K562 (cell line): ENCODE measurements around the gene SLC34A3. TPM values are rescaled to one million over a fixed set of nuclear protein-coding genes. Genes with fewer than 3 reads are reported as not detected.

Source experiments
- ATAC-seq: fragments of 200-7000 bp; cut with Tn5 transposase; 3 replicates; pipeline ENCODE4 v1.9.1; 2020; ENCODE audit warnings: moderate library complexity
- BruUV-seq: library from RNA; stranded (reverse); fragments of 400-500 nt; replicated peaks from 2 replicates; lab custom pipeline; 2021; lab: Mats Ljungman, UMichigan
- CTCF ChIA-PET: fragments of 300-600 bp; formaldehyde crosslinking; extraction: SDS; loops from one replicate; lab custom pipeline; 2021; ENCODE audit warnings: low intra/inter-chr PET ratio; lab: Yijun Ruan, JAX
- POLR2A ChIA-PET: fragments of 300-600, 350-650 bp; sonication (Branson Sonifier 250); formaldehyde crosslinking; extraction: SDS; loops from one replicate; lab custom pipeline; 2021; ENCODE audit warnings: antibody characterized with exemption, inconsistent platforms; lab: Yijun Ruan, JAX
- DNase-seq, 4 experiments: peaks; one replicate each; pipeline versions ENCODE4 v3.0.0 to v3.0.0-alpha.2; 2011 to 2018; ENCODE audit warnings: low spot score in 3 of 4, mixed read lengths in 3 of 4; ENCODE audit errors: extremely low read depth in 1 of 4
- FAIRE-seq: peaks from 2 replicates; lab custom pipeline; 2011; peaks lifted over from hg19 to GRCh38; lab: Jason Lieb, UNC
- H2AFZ ChIP-seq: 2 replicates; pipeline ENCODE4 v1.6.0; 2011; ENCODE audit warnings: low read depth, low read length, control low read depth, inconsistent platforms
- H3K27ac ChIP-seq: fragments of 200-600 bp; 3 replicates; pipeline ENCODE4 v1.8.0; 2011; ENCODE audit warnings: low read depth, mild to moderate bottlenecking, control low read depth, inconsistent platforms, low read length, moderate library complexity, mixed read lengths; ENCODE audit errors: extremely low read depth
- H3K27me3 ChIP-seq, 2 experiments: fragments of 300-600 bp in 1 of 2; 2 replicates in 1 of 2; 3 replicates in 1 of 2; pipeline versions ENCODE4 v1.6.0 to v1.8.0; 2011; ENCODE audit warnings: inconsistent platforms in 2 of 2, low read length in 2 of 2, mild to moderate bottlenecking in 1 of 2, mixed read lengths in 1 of 2, moderate library complexity in 1 of 2; ENCODE audit not compliant: control insufficient read depth in 2 of 2, insufficient read depth in 2 of 2
- H3K36me3 ChIP-seq: fragments of 300-600 bp; 3 replicates; pipeline ENCODE4 v1.8.0; 2011; ENCODE audit warnings: mild to moderate bottlenecking, low read length, inconsistent platforms; ENCODE audit not compliant: control insufficient read depth, insufficient read depth
- H3K4me1 ChIP-seq, 2 experiments: fragments of 200-600 bp in 1 of 2; replicated peaks in 1 of 2; 2 replicates in 1 of 2; 3 replicates in 1 of 2; pipeline versions ENCODE4 v1.5.1 to v1.8.0; 2011; ENCODE audit warnings: inconsistent platforms in 2 of 2, low read length in 2 of 2, mild to moderate bottlenecking in 1 of 2, mixed read lengths in 1 of 2, moderate library complexity in 1 of 2; ENCODE audit not compliant: control insufficient read depth in 2 of 2, insufficient read depth in 2 of 2
- H3K4me2 ChIP-seq: 2 replicates; pipeline ENCODE4 v1.6.1; 2011; ENCODE audit warnings: low read length, control low read depth, inconsistent platforms, mixed read lengths; ENCODE audit not compliant: insufficient read depth
- H3K4me3 ChIP-seq: fragments of 200-600 bp; sonication (generic), shearing (Covaris generic); 2 replicates; pipeline ENCODE4 v1.5.1; 2016; ENCODE audit warnings: control low read depth, inconsistent platforms
- H3K79me2 ChIP-seq: fragments of 200-600 bp; 3 replicates; pipeline ENCODE4 v1.8.0; 2011; ENCODE audit warnings: low read length, inconsistent platforms; ENCODE audit not compliant: control insufficient read depth, insufficient read depth
- H3K9ac ChIP-seq, 2 experiments: 2 replicates each; pipeline versions ENCODE4 v1.6.0 to v1.6.1; 2011; ENCODE audit warnings: low read depth in 2 of 2, low read length in 2 of 2, control low read depth in 1 of 2, inconsistent platforms in 1 of 2, mild to moderate bottlenecking in 1 of 2, mixed read lengths in 1 of 2; ENCODE audit not compliant: insufficient read depth in 1 of 2
- H3K9me1 ChIP-seq: one replicate; pipeline ENCODE4 v1.6.0; 2011; ENCODE audit warnings: inconsistent platforms, mild to moderate bottlenecking, low read length, moderate library complexity; ENCODE audit not compliant: control insufficient read depth, insufficient read depth
- H3K9me3 ChIP-seq: replicated peaks from 2 replicates; pipeline ENCODE4 v1.5.1; 2011; ENCODE audit warnings: low read depth, low read length, inconsistent platforms; ENCODE audit not compliant: control insufficient read depth, insufficient read depth
- H4K20me1 ChIP-seq: replicated peaks from 2 replicates; pipeline ENCODE4 v1.6.1; 2011; ENCODE audit warnings: low read length, inconsistent platforms, mixed read lengths; ENCODE audit not compliant: control insufficient read depth, insufficient read depth
- KDM5B ChIP-seq: fragments of 200-600 bp; sonication (generic); IDR thresholded peaks from 2 replicates; pipeline ENCODE4 v1.6.1; 2012; ENCODE audit warnings: low read depth, mild to moderate bottlenecking, moderate library complexity, low read length, control low read depth, inconsistent platforms; ENCODE audit not compliant: insufficient replicate concordance
- SAFB ChIP-seq: fragments of 200-400 bp; formaldehyde crosslinking; IDR thresholded peaks from 2 replicates; pipeline ENCODE4 v1.6.1; 2017; ENCODE audit warnings: low read depth, low read length, borderline replicate concordance
- SREBF2 ChIP-seq: sonication (generic); formaldehyde crosslinking; IDR thresholded peaks from 2 replicates; pipeline ENCODE4 v1.4.0; 2020; ENCODE audit warnings: mild to moderate bottlenecking, missing genetic modification reagents
- ZBTB1 ChIP-seq: sonication (generic); formaldehyde crosslinking; IDR thresholded peaks from 2 replicates; pipeline ENCODE4 v1.8.1; 2023; ENCODE audit warnings: missing genetic modification reagents, low read depth, mild to moderate bottlenecking, borderline replicate concordance
- ZBTB7A ChIP-seq: IDR thresholded peaks from 2 replicates; pipeline ENCODE4 v1.6.1; 2011; ENCODE audit warnings: low read depth, mild to moderate bottlenecking, low read length, moderate library complexity, borderline replicate concordance; ENCODE audit not compliant: control insufficient read depth
- ZFX ChIP-seq: sonication (generic); formaldehyde crosslinking; IDR thresholded peaks from 2 replicates; pipeline ENCODE4 v1.8.0; 2022; ENCODE audit warnings: mild to moderate bottlenecking, missing genetic modification reagents, moderate library complexity
- ZNF583 ChIP-seq: fragments of 250-450 bp; sonication (Bioruptor Pico); IDR thresholded peaks from 2 replicates; pipeline ENCODE4 v1.4.0; 2020
- WGBS: fragments of 100-300 bp; shearing (Covaris generic); methylation state at CpG from one replicate; pipeline ENCODE4 v1.1.6; 2016; ENCODE audit warnings: low coverage, mixed read lengths; ENCODE audit not compliant: insufficient coverage; ENCODE audit errors: missing lambda C conversion rate; 5-methylcytosine and 5-hydroxymethylcytosine counted together
- in situ Hi-C: fragments of 300-500 bp; cut with MboI; formaldehyde crosslinking; loops from 4 replicates; pipeline ENCODE4 v1.15.0; 2018; ENCODE audit warnings: inconsistent platforms, mixed read lengths
- intact Hi-C: fragments of 100-400 bp; cut with micrococcal nuclease; formaldehyde crosslinking; loops from 2 replicates; pipeline ENCODE4 v1.14.2; 2022
- polyA plus RNA-seq, 8 experiments: library from polyadenylated mRNA; depleted of rRNA in 4 of 8; stranded (reverse) in 5 of 8; unstranded in 3 of 8; fragments of >200 nt; fragmentation: Nextera tagmentation in 2 of 8; fragmentation: Illumina TruSeq in 1 of 8; extraction: Ambion mirVana in 2 of 8; extraction: Trizol in 1 of 8; gene quantifications; 2 replicates each; pipeline versions ENCODE4 v1.2.1 to v1.2.3, GENCODE V29; 2011 to 2014; ENCODE audit warnings: inconsistent platforms in 1 of 8, missing spikeins in 1 of 8
- total RNA-seq, 7 experiments: library from RNA; depleted of rRNA in 6 of 7; stranded (reverse); fragments of >200 nt in 6 of 7; fragmentation: Illumina TruSeq in 2 of 7; extraction: Trizol in 2 of 7; gene quantifications; 2 replicates each; pipeline versions ENCODE4 v1.2.1 to v1.2.3, GENCODE V29; 2011 to 2021; ENCODE audit warnings: low replicate concordance in 1 of 7
- TF ChIP-seq, protein P1 (sequence below): sonication (generic); formaldehyde crosslinking; IDR thresholded peaks from 2 replicates; pipeline ENCODE4 v1.8.0; 2023; ENCODE audit warnings: missing genetic modification reagents, mild to moderate bottlenecking, borderline replicate concordance
- TF ChIP-seq, protein P2 (sequence below): sonication (generic); formaldehyde crosslinking; IDR thresholded peaks from 2 replicates; pipeline ENCODE4 v1.8.1; 2023; ENCODE audit warnings: mild to moderate bottlenecking, missing genetic modification reagents
- TF ChIP-seq, protein P3 (sequence below): sonication (generic); formaldehyde crosslinking; IDR thresholded peaks from 2 replicates; pipeline ENCODE4 v1.8.0; 2022; ENCODE audit warnings: missing genetic modification reagents, mild to moderate bottlenecking, moderate library complexity, borderline replicate concordance

Gene SLC34A3
- total and polyA plus RNA-seq, 9 of the 15 experiments (the other 6 are each of a cell fraction or from before 2014, with no cell fraction given): not detected

DNA sequence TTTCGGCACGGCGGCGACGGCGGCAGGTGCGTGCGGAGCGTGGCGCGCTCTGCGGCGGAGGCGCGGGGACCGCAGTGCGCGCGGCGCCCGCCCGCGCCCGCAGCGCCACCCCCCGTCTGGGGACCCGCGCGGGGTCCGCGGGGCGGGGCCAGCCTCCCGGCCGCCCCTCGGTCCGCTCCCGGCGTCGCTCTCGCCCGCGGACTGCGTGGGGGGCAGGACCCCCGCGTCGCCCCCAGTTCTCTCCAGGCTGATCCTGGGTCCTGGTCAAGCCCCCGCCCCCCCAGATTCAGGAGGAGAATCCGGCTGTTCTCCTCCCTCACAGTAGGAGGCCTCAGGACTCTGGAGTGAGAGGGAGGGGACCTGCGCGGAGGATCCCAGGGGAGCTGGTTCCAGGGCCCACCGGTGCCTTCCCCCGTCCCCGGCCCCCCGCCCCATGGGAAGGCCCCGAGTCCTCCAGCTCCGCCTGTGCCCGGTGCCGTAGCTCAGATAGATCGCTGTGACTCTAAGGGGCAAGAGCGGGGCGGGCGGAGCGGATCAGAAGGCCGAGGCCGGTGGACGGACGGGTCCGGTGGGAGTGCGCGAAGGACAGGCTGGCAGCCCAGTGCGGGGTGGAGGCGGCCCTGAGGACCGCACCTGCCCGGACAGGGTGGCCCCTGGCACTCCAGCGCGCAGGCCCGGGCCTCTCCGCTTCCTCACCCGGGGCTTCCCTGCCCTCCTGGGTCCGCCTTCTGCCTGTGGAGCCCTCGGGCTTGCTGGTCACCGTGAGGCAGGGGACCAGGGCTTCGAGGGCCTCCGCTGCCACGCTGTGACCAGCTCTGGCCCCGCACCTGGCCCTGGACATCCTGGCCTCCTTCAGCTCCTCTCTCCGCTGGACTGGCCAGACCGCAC is 8.3 kb upstream of the SLC34A3 start, which contains the start of gene RNF208:
RNF208 (minus strand) TSS at position 51 of the 888 bp plus-strand sequence. CDS start 1,028 bp downstream, outside the sequence.
- peak within 1 kb of the TSS; percentile 74 for H3K4me2 ChIP-seq
- ATAC-seq: peak; percentile 0; the same call in 1 of the 3 replicates
- H3K27me3 ChIP-seq: no peaks in the 10 kb centered on the region
- in situ Hi-C loops (no loop called here), intact Hi-C loops (no loop called here)
- H3K9me3 ChIP-seq: no peaks in the 10 kb centered on the region
- peaks cover 11% of the 10 kb centered on the region; the same call in 1 of the 3 replicates for H3K36me3 ChIP-seq
- no peak for DNase-seq
- H3K4me3 ChIP-seq: peak within 1 kb of the TSS; percentile 85
- 53% methylated on average over 10 of the region's 88 CpGs for WGBS
- peaks cover 16% of the 10 kb centered on the region; the same call in 2 of the 3 replicates for H3K79me2 ChIP-seq
- peak within 1 kb of the TSS; percentile 68 to 97 for H3K9ac ChIP-seq
- H2AFZ ChIP-seq: peak within 1 kb of the TSS; percentile 70
- no peaks in the 10 kb centered on the region for H3K9me1 ChIP-seq
- FAIRE-seq: no peak
- CTCF ChIA-PET: no interaction called here
- BruUV-seq: no TSS peak
- H3K27ac ChIP-seq: peak within 1 kb of the TSS; percentile 83
- H3K4me1 ChIP-seq: peaks cover 33 to 95% of the 10 kb centered on the region in 2 experiments
- H4K20me1 ChIP-seq: no peaks in the 10 kb centered on the region
- POLR2A ChIA-PET: interaction anchor here (0.6 to 2.1 kb wide), 11 partner anchors 12 to 176 kb away, joined by 3 to 12 read pairs (median 5); partner anchors contain the start of genes SAPCD2, TPRN and TUBB4B
- peak; percentile 58; the same call in 1 of the 2 replicates for TF ChIP-seq ZBTB7A
- TF ChIP-seq, protein P1, sequence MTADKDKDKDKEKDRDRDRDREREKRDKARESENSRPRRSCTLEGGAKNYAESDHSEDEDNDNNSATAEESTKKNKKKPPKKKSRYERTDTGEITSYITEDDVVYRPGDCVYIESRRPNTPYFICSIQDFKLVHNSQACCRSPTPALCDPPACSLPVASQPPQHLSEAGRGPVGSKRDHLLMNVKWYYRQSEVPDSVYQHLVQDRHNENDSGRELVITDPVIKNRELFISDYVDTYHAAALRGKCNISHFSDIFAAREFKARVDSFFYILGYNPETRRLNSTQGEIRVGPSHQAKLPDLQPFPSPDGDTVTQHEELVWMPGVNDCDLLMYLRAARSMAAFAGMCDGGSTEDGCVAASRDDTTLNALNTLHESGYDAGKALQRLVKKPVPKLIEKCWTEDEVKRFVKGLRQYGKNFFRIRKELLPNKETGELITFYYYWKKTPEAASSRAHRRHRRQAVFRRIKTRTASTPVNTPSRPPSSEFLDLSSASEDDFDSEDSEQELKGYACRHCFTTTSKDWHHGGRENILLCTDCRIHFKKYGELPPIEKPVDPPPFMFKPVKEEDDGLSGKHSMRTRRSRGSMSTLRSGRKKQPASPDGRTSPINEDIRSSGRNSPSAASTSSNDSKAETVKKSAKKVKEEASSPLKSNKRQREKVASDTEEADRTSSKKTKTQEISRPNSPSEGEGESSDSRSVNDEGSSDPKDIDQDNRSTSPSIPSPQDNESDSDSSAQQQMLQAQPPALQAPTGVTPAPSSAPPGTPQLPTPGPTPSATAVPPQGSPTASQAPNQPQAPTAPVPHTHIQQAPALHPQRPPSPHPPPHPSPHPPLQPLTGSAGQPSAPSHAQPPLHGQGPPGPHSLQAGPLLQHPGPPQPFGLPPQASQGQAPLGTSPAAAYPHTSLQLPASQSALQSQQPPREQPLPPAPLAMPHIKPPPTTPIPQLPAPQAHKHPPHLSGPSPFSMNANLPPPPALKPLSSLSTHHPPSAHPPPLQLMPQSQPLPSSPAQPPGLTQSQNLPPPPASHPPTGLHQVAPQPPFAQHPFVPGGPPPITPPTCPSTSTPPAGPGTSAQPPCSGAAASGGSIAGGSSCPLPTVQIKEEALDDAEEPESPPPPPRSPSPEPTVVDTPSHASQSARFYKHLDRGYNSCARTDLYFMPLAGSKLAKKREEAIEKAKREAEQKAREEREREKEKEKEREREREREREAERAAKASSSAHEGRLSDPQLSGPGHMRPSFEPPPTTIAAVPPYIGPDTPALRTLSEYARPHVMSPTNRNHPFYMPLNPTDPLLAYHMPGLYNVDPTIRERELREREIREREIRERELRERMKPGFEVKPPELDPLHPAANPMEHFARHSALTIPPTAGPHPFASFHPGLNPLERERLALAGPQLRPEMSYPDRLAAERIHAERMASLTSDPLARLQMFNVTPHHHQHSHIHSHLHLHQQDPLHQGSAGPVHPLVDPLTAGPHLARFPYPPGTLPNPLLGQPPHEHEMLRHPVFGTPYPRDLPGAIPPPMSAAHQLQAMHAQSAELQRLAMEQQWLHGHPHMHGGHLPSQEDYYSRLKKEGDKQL (CRISPR knock-in tag): 0 out of 2 replicates have a peak, but pooled peaks have one; percentile 39
- TF ChIP-seq, protein P2, sequence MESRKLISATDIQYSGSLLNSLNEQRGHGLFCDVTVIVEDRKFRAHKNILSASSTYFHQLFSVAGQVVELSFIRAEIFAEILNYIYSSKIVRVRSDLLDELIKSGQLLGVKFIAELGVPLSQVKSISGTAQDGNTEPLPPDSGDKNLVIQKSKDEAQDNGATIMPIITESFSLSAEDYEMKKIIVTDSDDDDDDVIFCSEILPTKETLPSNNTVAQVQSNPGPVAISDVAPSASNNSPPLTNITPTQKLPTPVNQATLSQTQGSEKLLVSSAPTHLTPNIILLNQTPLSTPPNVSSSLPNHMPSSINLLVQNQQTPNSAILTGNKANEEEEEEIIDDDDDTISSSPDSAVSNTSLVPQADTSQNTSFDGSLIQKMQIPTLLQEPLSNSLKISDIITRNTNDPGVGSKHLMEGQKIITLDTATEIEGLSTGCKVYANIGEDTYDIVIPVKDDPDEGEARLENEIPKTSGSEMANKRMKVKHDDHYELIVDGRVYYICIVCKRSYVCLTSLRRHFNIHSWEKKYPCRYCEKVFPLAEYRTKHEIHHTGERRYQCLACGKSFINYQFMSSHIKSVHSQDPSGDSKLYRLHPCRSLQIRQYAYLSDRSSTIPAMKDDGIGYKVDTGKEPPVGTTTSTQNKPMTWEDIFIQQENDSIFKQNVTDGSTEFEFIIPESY (CRISPR knock-in tag): peak; percentile 44; the same call in 1 of the 2 replicates
- TF ChIP-seq KDM5B: peak; percentile 29
- TF ChIP-seq ZBTB1 (CRISPR knock-in tag): 0 out of 2 replicates have a peak, but pooled peaks have one; percentile 56
- 0 out of 2 replicates have a peak, but pooled peaks have one; percentile 27 for TF ChIP-seq SAFB
- TF ChIP-seq, protein P3, sequence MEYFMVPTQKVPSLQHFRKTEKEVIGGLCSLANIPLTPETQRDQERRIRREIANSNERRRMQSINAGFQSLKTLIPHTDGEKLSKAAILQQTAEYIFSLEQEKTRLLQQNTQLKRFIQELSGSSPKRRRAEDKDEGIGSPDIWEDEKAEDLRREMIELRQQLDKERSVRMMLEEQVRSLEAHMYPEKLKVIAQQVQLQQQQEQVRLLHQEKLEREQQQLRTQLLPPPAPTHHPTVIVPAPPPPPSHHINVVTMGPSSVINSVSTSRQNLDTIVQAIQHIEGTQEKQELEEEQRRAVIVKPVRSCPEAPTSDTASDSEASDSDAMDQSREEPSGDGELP (CRISPR knock-in tag): peak; percentile 37
- no peak for TF ChIP-seq SREBF2 (CRISPR knock-in tag)
- TF ChIP-seq ZNF583 (CRISPR knock-in tag): 0 out of 2 replicates have a peak, but pooled peaks have one; percentile 25
- 0 out of 2 replicates have a peak, but pooled peaks have one; percentile 39 for TF ChIP-seq ZFX (CRISPR knock-in tag)
